HFFc6 (cell line): ENCODE results near the gene MRPL40. TPM values are rescaled to one million over a fixed set of nuclear protein-coding genes. Genes with fewer than 3 reads are reported as not detected.
A peak's percentile ranks its signal among the peaks of the same experiment; 100 is the strongest.

Source experiments
- DNase-seq: peaks from one replicate; pipeline ENCODE4 v3.0.0-alpha.2; 2018
- H3K27ac Mint-ChIP-seq: 2 replicates; pipeline ENCODE4 v1.8.0; 2020; ENCODE audit warnings: mild to moderate bottlenecking, mixed read lengths
- H3K27me3 Mint-ChIP-seq: 2 replicates; pipeline ENCODE4 v1.8.0; 2021; ENCODE audit warnings: mild to moderate bottlenecking, moderate library complexity, mixed read lengths; ENCODE audit not compliant: insufficient read depth
- H3K36me3 Mint-ChIP-seq: 2 replicates; pipeline ENCODE4 v1.8.0; 2021; ENCODE audit warnings: low read depth, mixed read lengths
- H3K4me1 Mint-ChIP-seq: 2 replicates; pipeline ENCODE4 v1.8.0; 2020; ENCODE audit warnings: low read depth, mixed read lengths
- H3K4me3 Mint-ChIP-seq: 2 replicates; pipeline ENCODE4 v1.8.0; 2020; ENCODE audit warnings: mild to moderate bottlenecking, moderate library complexity, mixed read lengths
- H3K9me3 Mint-ChIP-seq: 2 replicates; pipeline ENCODE4 v1.8.0; 2020; ENCODE audit warnings: mild to moderate bottlenecking, mixed read lengths
- CTCF ChIP-seq: fragments of 200-600 bp; sonication (generic); IDR thresholded peaks from 2 replicates; pipeline ENCODE4 v1.5.0; 2021; ENCODE audit warnings: antibody characterized with exemption, mild to moderate bottlenecking
- total RNA-seq, 6 experiments: library from RNA; stranded (reverse); fragmentation: NEBNext Ultra II Directional; extraction: Animal tissue kit (Norgen Biotek cat#: 25700); gene quantifications; 2 replicates in 1 of 6; 3 replicates in 5 of 6; pipeline ENCODE4 v1.2.3, GENCODE V29; 2021

Gene MRPL40
- total RNA-seq, 6 experiments from 2014 or later: 44.6 to 52.6 (median 47.5) TPM

DNA sequence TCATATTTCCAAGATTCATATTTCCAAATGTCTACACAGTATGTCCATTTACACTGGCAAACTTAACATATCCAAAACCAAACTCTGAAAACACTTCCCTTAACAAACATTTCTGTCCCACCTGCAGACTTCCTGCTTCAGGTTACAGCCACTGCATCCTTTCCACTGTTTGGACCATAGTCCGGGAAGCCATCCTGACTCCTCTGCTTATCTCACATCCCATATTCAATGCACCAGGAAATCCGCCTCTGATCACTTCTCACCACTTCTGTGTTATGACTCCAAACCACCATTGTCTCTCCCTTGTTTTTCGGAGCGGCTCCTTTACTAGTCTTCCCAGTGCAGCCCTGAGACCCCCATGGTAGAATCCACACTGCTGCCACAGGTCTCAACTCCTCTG, 30.9 kb upstream of the MRPL40 start:
- Mint-ChIP-seq H3K4me3 (no peak overlapping the region), H3K4me1 (peaks cover 19% of the 10 kb centered on the region), H3K27ac (peak overlapping the region; percentile 6; the same call in 1 of the 2 replicates), H3K36me3 (peaks cover 21% of the 10 kb centered on the region), H3K27me3 (no peaks in the 10 kb centered on the region; the same call in 1 of the 2 replicates), H3K9me3 (no peaks in the 10 kb centered on the region)
- no peak for DNase-seq
- TF ChIP-seq CTCF: no peak

DNA sequence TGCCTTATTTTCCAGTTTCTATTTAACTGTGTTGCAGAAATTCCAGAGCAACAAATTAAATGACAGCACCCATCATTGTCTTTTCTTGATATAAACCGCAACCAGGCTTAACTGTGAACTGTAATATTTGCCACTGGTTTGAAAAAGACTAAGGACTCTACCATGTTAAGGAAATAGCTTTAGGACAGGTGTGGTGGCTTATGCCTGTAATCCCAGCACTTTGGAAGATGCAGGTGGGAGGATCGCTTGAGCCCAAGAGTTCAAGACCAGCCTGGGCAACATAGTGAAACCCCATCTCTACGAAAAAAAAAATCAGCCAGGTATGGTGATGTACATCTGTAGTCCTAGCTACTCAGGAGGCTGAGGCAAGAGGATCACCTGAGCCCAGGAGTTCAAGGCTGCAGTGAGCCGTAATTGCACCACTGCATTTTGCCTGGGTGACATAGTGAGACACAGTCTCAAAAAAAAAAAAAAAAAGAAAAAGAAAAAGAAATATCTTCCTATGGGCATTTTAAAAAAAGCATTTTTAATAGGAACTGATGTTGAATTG, 29.6 kb upstream of the MRPL40 start:
- Mint-ChIP-seq H3K27ac (peak overlapping the region; percentile 34; the same call in 1 of the 2 replicates), H3K9me3 (no peaks in the 10 kb centered on the region), H3K4me1 (peaks cover 19% of the 10 kb centered on the region), H3K27me3 (no peaks in the 10 kb centered on the region; the same call in 1 of the 2 replicates), H3K36me3 (peaks cover 21% of the 10 kb centered on the region), H3K4me3 (no peak overlapping the region)
- TF ChIP-seq CTCF: no peak
- no peak for DNase-seq

DNA sequence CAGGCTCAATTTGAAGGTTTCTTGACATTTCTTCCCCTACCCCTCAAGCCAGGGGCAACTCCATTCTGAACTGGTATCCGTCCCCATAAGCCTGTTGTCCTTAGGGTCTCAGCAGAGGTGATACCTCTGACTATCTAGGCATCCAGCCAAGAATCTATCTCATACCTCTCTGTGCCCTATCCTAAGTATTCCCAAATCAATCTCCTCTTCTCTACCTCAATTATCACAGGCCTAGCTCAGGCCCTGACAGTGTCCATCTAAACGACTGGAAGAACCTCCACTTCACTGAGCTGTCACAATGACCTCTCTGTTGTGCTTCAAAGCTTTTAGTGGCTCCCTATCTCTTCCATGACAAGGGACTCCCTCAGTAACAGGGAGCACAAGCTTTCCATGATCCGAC, 27.7 kb upstream of the MRPL40 start:
- Mint-ChIP-seq H3K4me3 (no peak overlapping the region), H3K36me3 (peaks cover 23% of the 10 kb centered on the region), H3K4me1 (peaks cover 22% of the 10 kb centered on the region)

GRCh38 chr22:19405133-19405532, 27.2 kb upstream of the MRPL40 start:
- H3K4me3 Mint-ChIP-seq: no peak overlapping the region
- H3K27me3 Mint-ChIP-seq: no peaks in the 10 kb centered on the region; the same call in 1 of the 2 replicates
- DNase-seq: no peak
- H3K36me3 Mint-ChIP-seq: peaks cover 28% of the 10 kb centered on the region
- H3K27ac Mint-ChIP-seq: no peak overlapping the region
- no peaks in the 10 kb centered on the region for H3K9me3 Mint-ChIP-seq
- H3K4me1 Mint-ChIP-seq: peaks cover 23% of the 10 kb centered on the region
- no peak for TF ChIP-seq CTCF

More for the DNA sequence above, 27.7 kb upstream of the MRPL40 start:
- Mint-ChIP-seq H3K27me3 (no peaks in the 10 kb centered on the region; the same call in 1 of the 2 replicates), H3K27ac (no peak overlapping the region), H3K9me3 (no peaks in the 10 kb centered on the region)
- no peak for DNase-seq
- TF ChIP-seq CTCF: no peak

DNA sequence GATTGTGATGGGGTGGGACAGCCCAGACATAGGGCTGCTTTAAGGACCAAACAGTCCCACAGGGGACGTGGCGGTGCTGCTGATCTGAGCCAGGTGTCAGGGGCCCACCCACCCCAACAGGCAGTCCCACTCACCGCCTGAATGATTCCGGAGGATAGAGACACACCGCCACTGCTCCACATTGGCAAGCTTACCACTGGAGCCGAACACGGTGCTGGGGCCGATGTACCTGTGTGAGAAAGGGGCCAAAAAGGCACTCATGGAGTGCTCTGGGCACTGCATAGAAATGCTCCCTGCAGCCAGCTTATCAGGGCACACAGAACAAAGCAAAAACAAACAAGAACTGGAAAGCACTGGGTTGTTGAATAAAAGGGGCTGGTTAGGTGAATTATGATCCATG, 26.7 kb upstream of the MRPL40 start:
- H3K36me3 Mint-ChIP-seq: peaks cover 31% of the 10 kb centered on the region
- DNase-seq: no peak
- TF ChIP-seq CTCF: no peak
- no peak overlapping the region for H3K27ac Mint-ChIP-seq
- H3K4me1 Mint-ChIP-seq: peaks cover 23% of the 10 kb centered on the region
- H3K9me3 Mint-ChIP-seq: no peaks in the 10 kb centered on the region
- H3K27me3 Mint-ChIP-seq: no peaks in the 10 kb centered on the region; the same call in 1 of the 2 replicates
- H3K4me3 Mint-ChIP-seq: no peak overlapping the region
